HCT116 (cell line): Measurements from ENCODE around the gene PTGR3.

Source experiments
- EZH2phosphoT487 ChIP-seq: fragments of 200-600 bp; IDR thresholded peaks from 2 replicates; pipeline ENCODE4 v1.6.1; 2018; ENCODE audit warnings: antibody characterized with exemption, borderline replicate concordance
- POLR2AphosphoS5 ChIP-seq: IDR thresholded peaks from 2 replicates; pipeline ENCODE4 v1.6.1; 2011; ENCODE audit warnings: mild to moderate bottlenecking, low read depth, low read length, moderate library complexity
- TF ChIP-seq, protein P1 (sequence below), 3 experiments: fragments of 200-600 bp in 1 of 3; sonication (generic) in 1 of 3; IDR thresholded peaks in 2 of 3; conservative IDR thresholded peaks in 1 of 3; 2 replicates each; pipeline ENCODE4 v1.5.1; 2012 to 2017; ENCODE audit warnings: low read depth in 2 of 3, low read length in 2 of 3, antibody characterized with exemption in 1 of 3, borderline replicate concordance in 1 of 3, control low read depth in 1 of 3, mild to moderate bottlenecking in 1 of 3, mixed read lengths in 1 of 3, mixed run types in 1 of 3, moderate library complexity in 1 of 3; ENCODE audit not compliant: insufficient read depth in 1 of 3

GRCh38 chr18:75173125-75173432 lies 35.9 kb downstream of the PTGR3 start:
- TF ChIP-seq, protein P1, sequence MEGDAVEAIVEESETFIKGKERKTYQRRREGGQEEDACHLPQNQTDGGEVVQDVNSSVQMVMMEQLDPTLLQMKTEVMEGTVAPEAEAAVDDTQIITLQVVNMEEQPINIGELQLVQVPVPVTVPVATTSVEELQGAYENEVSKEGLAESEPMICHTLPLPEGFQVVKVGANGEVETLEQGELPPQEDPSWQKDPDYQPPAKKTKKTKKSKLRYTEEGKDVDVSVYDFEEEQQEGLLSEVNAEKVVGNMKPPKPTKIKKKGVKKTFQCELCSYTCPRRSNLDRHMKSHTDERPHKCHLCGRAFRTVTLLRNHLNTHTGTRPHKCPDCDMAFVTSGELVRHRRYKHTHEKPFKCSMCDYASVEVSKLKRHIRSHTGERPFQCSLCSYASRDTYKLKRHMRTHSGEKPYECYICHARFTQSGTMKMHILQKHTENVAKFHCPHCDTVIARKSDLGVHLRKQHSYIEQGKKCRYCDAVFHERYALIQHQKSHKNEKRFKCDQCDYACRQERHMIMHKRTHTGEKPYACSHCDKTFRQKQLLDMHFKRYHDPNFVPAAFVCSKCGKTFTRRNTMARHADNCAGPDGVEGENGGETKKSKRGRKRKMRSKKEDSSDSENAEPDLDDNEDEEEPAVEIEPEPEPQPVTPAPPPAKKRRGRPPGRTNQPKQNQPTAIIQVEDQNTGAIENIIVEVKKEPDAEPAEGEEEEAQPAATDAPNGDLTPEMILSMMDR (IDR thresholded peaks at IDR 0.05 in 2 of 3, conservative IDR thresholded peaks at IDR 0.05 in 1 of 3; ENCODE audit: borderline replicate concordance in 1 of 3, insufficient read depth in 1 of 3, low read depth in 2 of 3, low read length in 2 of 3) = peak in 2 of 3 experiments; percentile 18 to 20; a peak in 1 of 6 replicates
- TF ChIP-seq POLR2AphosphoS5 (no peak), EZH2phosphoT487 (no peak)
